Lower lobe of right lung (tissue), 2 donors: ENCODE measurements around the gene PLSCR1. TPM values are rescaled to one million over a fixed set of nuclear protein-coding genes. Genes with fewer than 3 reads are reported as not detected.
A peak's percentile ranks its signal among the peaks of the same experiment; 100 is the strongest.

ENCODE experiments used
- ATAC-seq, 2 donors: fragments of 200-7000 bp; cut with Tn5 transposase; one replicate each; pipeline ENCODE4 v1.9.1; 2020 to 2022; ENCODE audit warnings: mild to moderate bottlenecking in 2 of 2, moderate library complexity in 2 of 2
- DNase-seq: peaks from one replicate; pipeline ENCODE4 v3.0.0-alpha.2; 2020
- H3K27ac ChIP-seq: fragments of 200-600 bp; one replicate; pipeline ENCODE4 v1.8.0; 2022
- H3K27me3 ChIP-seq: fragments of 200-600 bp; one replicate; pipeline ENCODE4 v1.8.0; 2022; ENCODE audit warnings: low read depth
- H3K36me3 ChIP-seq: fragments of 200-600 bp; one replicate; pipeline ENCODE4 v1.8.0; 2022; ENCODE audit warnings: mild to moderate bottlenecking
- H3K4me1 ChIP-seq: fragments of 200-600 bp; one replicate; pipeline ENCODE4 v1.8.0; 2022
- H3K4me3 ChIP-seq: fragments of 200-600 bp; one replicate; pipeline ENCODE4 v1.8.0; 2022; ENCODE audit warnings: mild to moderate bottlenecking
- H3K9me3 ChIP-seq: fragments of 200-600 bp; one replicate; pipeline ENCODE4 v1.8.0; 2022
- CTCF ChIP-seq: fragments of 200-600 bp; IDR thresholded peaks from one replicate; pipeline ENCODE4 v1.8.0; 2022; ENCODE audit warnings: antibody characterized with exemption, mild to moderate bottlenecking
- intact Hi-C: fragments of 100-400 bp; cut with DNase I; formaldehyde crosslinking; loops from one replicate; pipeline ENCODE4 v1.11.0; 2022
- total RNA-seq: library from RNA; stranded (reverse); fragmentation: NEBNext Ultra II Directional; extraction: Animal tissue kit (Norgen Biotek cat#: 25700); gene quantifications from one replicate; pipeline ENCODE4 v1.2.1, GENCODE V29; 2021
- donor health status: DM: no; HTN: yes; CAD: no; lungs with severe emphysema.

Gene PLSCR1
- total RNA-seq, 1 donor from 2014 or later = 194 TPM

GRCh38 chr3:146558781-146559180 is 14.4 kb upstream of the PLSCR1 start:
- ATAC-seq = no peak
- no peak overlapping the region for H3K27ac ChIP-seq

GRCh38 chr3:146557745-146558144 is 13.3 kb upstream of the PLSCR1 start:
- Histone ChIP-seq H3K27ac (no peak overlapping the region), H3K9me3 (no peaks in the 10 kb centered on the region), H3K27me3 (no peaks in the 10 kb centered on the region), H3K4me1 (no peaks in the 10 kb centered on the region), H3K4me3 (no peak overlapping the region), H3K36me3 (no peaks in the 10 kb centered on the region)
- no peak for DNase-seq
- ATAC-seq = peak; percentile 47 to 59
- TF ChIP-seq CTCF = no peak
- intact Hi-C loops = no loop called here

More at GRCh38 chr3:146558781-146559180, 14.4 kb upstream of the PLSCR1 start:
- no peak overlapping the region for H3K4me3 ChIP-seq
- H3K4me1 ChIP-seq = no peaks in the 10 kb centered on the region
- no peak for DNase-seq
- no peak for TF ChIP-seq CTCF
- intact Hi-C loops = no loop called here
- no peaks in the 10 kb centered on the region for H3K27me3 ChIP-seq
- no peaks in the 10 kb centered on the region for H3K36me3 ChIP-seq
- H3K9me3 ChIP-seq = no peaks in the 10 kb centered on the region

DNA sequence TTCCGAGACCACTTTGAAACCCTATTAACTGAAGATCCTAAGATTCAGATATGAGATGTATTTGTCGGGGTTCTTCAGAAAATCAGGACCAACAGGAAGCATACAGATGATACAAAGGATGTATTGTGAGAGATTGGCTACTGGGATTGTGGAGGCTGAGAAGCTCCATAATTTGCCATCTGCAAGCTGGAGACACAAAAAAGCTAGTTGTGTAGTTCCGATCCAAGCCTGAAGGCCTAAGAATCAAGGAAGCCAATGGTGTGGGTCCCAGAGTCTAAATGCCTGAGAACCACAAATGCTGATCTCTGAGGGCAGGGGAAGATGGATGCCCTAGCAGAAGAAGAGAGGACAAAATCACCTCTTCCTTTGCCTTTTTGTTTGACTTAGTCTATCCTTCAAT is 10.9 kb upstream of the PLSCR1 start:
- intact Hi-C loops = no loop called here
- ATAC-seq = no peak

DNA sequence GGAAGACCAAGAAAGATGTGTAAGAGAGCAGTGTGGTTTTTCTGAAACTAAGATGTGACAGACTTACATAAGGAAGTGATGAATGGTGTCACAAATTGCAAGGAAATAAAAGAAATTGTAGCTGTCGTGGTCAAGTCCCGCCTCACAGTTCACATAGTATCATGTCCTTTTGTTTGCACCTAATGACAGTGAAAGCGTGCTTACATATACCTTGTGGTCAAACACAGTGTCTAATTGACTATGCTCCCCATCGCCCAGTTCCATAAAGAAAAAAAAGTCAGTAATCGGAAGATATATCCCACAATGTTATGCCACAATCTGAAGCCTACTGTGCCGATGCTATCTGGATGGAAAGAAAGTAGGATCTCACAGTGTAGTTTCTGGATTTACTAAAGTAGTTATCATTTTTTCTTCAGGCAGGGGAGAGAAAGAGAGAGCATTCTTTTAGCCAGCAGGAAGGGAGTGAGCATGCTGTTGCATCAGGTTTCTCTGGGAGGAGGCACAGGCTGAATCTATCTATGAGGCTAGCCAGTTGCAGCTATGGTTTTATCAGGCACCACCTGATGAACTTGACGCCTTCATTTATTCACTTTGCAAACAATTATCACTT is 9.8 kb upstream of the PLSCR1 start:
- intact Hi-C loops = no loop called here
- H3K27ac ChIP-seq = no peak overlapping the region
- H3K36me3 ChIP-seq = no peaks in the 10 kb centered on the region

More for the DNA sequence above, 10.9 kb upstream of the PLSCR1 start:
- Histone ChIP-seq H3K27me3 (no peaks in the 10 kb centered on the region), H3K4me3 (no peak overlapping the region), H3K9me3 (no peaks in the 10 kb centered on the region), H3K4me1 (no peaks in the 10 kb centered on the region), H3K27ac (no peak overlapping the region), H3K36me3 (no peaks in the 10 kb centered on the region)
- DNase-seq = no peak
- no peak for TF ChIP-seq CTCF

DNA sequence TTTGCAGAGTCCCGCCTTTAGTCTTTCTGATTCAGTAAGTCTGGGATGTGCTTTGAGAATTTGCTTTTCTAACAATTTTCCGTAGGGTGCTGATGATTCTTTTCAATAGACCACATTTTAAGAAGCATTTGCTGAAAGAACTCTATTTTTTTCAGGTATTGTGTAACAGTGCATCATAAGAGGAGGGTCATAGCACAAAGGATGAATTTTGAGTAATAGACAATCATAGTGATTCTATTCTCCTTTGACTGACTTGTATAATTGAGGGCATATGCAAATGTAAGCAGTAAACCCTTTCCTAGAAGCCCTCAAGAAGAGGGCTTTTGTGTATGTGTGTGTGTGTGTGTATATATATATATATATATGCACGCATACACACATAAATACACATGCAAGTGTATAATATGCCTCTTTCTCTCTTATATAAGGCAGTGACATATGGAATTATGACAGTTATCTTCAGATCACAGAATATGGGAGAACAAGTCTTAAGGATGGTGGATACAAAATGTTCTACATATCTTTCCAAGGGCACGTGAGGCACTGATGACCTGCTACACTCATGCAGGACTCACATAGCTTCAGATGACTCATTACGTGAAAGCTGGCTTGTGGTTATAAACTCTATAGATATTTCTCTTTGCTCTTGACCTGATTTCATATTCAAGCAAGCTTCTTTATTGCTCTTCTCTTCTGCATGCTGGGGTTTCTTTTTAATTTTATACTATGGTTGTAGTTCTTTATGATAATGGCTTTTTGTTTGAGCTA is 6.5 kb upstream of the PLSCR1 start:
- TF ChIP-seq CTCF = no peak
- peak in 1 of 2 donors; percentile 50 for ATAC-seq

More for the DNA sequence above, 9.8 kb upstream of the PLSCR1 start:
- Histone ChIP-seq H3K9me3 (no peaks in the 10 kb centered on the region), H3K27me3 (no peaks in the 10 kb centered on the region), H3K4me1 (no peaks in the 10 kb centered on the region), H3K4me3 (no peak overlapping the region)
- no peak for DNase-seq
- no peak for ATAC-seq
- no peak for TF ChIP-seq CTCF

More for the DNA sequence above, 6.5 kb upstream of the PLSCR1 start:
- Histone ChIP-seq H3K4me3 (no peak overlapping the region), H3K4me1 (no peaks in the 10 kb centered on the region), H3K36me3 (no peaks in the 10 kb centered on the region), H3K27me3 (no peaks in the 10 kb centered on the region), H3K9me3 (no peaks in the 10 kb centered on the region), H3K27ac (no peak overlapping the region)
- DNase-seq = no peak
- intact Hi-C loops = no loop called here
